GM19395 (cell line): Measurements from ENCODE around the gene BCS1L.
"Not testable (repeated sequence)": the region's sequence is repeated elsewhere in the genome, so short reads cannot be mapped to it uniquely, and the experiment has no call there.

Experiments
- ATAC-seq: cut with Tn5 transposase; IDR thresholded peaks from one replicate; pipeline ENCODE4 v1.9.1; 2021; ENCODE audit warnings: mild to moderate bottlenecking, moderate library complexity; ENCODE audit not compliant: unreplicated experiment

BCS1L gene

DNA sequence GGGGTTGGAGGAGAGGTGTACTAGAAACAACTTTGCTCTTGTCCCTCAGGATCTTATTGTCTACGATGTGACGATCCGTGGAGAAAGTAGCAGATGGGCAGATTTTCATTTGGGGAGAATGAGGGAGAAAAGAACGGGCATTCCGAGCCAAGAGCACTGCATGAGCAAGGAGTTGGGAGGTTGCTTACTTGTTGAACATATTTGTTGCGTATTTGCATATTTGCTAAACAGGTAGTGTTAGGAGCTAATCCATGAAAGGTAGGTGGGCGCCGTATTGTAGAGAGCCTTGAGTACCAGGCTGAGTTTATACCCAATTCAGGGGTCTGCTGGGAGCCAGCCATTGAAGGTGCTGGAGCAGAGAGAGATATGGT is 490 bp downstream of the BCS1L start:
- no peak for ATAC-seq

DNA sequence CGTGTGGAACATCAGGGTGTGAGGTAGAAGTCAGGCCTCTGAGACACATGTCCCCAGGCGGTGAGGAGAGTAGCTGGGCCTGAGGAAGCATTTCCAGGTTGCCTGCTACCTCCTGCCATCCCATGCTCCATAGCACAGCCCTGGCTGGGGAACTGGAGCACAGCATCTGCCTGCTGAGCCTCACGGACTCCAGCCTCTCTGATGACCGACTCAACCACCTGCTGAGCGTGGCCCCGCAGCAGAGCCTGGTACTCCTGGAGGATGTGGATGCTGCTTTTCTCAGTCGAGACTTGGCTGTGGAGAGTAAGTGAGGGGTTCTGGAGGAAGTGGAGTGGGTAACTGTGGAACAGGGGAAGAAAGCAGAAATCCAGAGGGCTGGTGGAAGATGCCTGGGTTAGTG is 2.9 kb downstream of the BCS1L start:
- no peak for ATAC-seq

DNA sequence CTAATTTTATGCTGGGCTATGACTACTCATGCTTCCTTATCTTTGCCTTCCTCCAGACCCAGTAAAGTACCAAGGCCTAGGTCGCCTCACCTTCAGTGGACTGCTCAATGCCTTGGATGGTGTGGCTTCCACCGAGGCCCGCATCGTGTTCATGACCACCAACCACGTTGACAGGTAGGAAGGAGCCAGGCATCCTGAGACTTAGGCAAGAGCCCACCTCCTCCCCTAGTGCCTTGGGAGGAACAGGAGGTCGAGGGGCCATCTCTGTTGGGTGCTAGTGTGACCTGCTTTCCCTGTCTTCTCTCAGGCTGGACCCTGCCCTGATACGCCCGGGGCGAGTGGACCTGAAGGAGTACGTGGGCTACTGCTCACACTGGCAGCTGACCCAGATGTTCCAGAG is 3.3 kb downstream of the BCS1L start:
- ATAC-seq = no peak

DNA sequence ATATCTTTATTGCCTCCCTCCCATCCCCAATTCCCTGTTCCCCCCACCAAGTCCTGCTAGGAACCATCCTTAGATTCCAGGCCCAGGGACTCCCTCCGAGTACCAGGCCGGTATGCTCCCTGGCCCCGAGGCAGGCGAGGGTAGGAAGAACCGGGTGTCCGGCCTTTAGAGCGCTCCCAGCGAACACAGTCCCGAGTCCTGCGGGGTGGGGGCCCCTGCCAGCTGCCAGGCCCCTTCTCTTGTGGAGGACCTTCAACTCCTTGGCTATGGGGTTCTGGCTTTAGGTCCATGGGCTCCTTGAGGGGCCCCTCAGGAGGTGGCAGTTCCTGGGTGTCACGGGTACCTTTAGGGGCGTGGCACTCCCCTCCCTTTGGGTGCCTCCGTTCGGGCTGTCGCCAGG is 4.4 kb downstream of the BCS1L start:
- no peak for ATAC-seq

DNA sequence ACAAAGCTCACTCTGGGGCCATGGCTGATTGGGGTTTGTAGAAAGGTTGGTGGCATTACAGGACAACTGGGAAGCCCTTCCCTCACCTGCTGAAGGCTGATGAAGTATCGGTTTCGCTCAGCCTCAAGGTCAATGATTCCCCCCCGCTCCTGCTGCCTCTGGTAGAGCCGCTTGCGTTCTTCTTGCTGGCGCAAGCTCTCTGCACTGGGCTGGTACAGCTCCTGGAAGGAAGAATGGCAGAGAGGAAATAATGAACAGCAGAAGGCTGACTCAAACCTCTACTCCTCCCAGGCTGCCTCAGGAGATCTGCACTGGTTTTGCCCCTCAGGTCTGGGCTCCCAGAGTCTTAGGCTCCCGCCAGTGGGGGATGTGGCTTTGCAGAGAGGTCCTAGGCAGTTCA is 5.2 kb downstream of the BCS1L start:
- no peak for ATAC-seq

DNA sequence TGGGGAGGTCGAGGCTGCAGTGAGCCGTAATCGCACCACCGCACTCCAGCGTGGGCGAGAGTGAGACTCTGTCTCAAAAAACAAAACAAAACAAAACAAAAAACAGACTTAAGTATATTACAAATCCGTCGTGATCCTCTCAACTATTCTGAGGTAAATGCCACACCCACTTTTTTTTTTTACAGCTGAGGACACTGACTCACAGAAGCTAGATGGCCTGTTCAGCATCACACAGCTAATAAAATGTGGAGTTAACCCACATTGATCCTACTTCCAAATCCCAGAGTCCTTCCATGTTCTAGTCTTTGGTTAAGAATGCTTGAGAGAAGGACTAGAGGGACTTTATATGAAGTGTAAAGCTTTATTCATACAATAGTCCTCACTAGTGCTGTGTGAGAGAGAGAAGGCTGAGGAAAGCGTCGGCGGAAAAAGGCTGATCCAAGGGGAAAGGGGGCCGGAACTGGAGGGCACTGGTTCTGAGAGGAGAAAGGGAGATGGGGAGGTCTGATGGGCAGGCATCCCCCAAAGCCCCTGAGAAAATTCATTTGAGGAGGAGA is 11.7 kb downstream of the BCS1L start:
- ATAC-seq = no peak

DNA sequence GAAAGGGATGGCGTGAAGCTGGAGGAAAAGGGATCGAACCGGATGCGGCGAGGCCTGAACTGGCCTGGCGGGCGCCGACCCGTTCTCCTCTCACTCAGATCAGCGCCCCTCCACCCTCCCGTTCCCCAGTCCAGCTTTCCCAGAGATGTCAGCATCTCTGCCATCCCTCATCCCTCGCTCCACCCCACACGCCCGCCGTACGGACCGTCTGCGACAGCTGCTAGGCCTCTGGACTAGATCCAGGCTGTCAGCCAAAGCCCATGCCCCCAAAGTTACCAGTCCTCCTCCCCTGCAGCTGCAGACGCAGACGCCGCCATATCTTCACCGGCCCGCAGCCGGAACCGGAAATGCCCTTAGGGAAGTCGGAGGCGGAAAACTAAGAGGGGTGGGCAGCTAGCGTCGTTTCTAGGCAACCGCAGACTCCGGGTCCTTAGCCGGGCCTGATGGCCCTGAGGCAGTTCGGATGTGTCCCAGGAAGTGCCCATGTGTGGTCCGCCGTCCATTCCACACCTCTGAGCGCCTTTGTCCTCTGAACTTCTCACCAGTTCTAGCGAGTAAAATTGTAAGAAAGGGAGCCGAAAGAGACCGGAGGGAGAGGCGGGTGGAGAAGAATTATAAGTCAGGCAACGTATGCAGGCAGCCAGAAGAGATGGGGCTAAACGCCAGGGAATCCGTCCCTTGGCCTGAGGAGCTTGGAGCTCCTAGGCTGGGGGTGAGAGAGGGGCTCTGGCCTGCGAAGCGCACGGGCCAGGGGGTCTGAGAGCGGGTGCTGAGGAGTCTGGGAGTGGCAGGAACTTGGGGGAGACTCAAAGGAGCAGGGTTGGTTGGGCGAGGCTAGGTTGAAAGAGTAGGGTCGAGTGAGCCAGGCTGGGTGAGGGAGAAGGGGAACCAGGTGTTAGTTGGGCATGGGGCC is 12.4 kb downstream of the BCS1L start, which contains the start of the genes RNF25 and STK36:
Gene RNF25, minus strand, starts transcription at position 349 of the 913 bp plus-strand sequence. Its CDS starts 32 bp downstream, at position 317.
Gene STK36, plus strand, starts transcription at position 433 of the 913 bp plus-strand sequence. CDS start 744 bp downstream, outside the sequence.
- ATAC-seq = peak; percentile 100

DNA sequence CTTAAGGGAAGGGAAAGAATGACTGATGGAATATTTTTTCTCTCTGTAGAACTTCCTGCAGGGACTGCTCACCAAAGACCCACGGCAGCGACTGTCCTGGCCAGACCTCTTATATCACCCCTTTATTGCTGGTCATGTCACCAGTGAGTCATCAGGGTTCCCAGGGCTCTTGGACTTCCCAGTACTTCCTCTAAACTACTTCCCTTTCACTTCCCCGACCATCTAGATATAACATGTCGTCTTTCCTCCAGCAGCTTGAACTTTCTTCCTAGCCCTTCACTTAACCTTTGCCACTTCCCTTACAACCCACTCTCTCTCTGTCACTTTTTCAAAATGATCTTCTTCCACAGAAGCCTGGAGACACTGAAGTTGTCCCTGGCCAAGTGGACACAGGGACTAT is 19.6 kb downstream of the BCS1L start:
- no peak for ATAC-seq

DNA sequence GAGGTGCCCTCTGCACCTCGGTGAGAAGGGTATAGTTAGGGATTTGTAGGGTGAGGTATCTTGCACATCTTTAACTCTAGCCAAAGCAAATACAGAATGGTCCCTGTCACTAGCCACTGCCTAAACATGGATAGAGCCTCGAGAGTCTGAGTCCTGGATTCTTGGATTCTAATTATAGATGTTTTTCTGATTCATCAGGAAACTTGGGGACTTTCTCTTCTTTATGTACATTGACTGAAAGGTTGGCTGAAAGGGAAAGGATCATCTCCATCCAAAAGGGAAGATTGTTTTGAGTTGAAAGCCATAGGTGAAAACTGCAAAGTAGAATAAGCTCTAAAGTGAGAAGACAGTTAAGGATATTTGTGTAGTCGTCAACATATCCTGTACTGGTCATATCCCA is 20.6 kb downstream of the BCS1L start:
- no peak for ATAC-seq

DNA sequence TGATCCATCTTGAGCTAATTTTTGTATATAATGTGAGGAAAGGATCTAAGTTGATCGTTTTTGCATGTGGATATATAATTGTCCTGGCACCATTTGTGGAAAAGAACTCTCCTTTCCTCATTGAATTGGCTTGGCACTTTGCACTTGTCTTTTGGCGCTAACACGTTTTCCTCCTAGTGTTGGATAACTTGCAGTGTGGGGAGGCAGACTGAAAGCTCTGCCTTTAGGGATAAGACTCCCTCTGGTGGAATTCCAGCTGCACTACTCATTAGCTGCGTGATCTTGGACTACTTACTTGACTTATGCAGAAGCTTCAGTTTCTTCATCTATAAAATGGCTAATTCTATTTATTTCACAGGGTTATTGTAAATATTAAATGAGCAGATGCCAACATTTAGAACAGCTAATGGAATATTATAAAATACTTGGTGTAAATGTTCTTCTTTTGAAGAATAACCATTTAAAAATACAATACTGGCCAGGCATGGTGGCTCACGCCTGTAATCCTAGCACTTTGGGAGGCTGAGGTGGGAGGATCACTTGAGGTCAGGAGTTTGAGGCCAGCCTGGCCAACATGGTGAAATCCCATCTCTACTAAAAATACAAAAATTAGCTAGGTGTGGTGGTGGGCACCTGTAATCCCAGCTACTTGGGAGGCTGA is 28.0 kb downstream of the BCS1L start:
- ATAC-seq = not testable (repeated sequence)

DNA sequence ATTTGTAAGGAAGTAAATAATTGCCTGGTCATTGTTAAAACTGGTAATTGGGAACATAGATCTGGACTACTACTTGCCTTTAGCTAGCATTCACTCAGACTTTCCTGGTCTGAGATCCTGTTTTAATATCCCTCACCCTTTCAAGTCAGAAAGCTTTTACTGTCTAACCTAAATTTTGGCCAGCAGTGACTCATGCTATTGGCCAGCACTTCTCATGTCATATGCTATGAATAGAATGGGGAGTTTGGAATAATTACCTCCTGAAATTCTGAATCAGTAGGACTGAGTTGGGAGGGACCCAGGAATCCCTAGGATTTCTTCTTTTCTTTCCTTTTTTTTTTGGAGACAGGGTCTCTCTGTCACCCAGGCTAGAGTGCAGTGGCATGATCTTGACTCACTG is 31.8 kb downstream of the BCS1L start:
- ATAC-seq = no peak

DNA sequence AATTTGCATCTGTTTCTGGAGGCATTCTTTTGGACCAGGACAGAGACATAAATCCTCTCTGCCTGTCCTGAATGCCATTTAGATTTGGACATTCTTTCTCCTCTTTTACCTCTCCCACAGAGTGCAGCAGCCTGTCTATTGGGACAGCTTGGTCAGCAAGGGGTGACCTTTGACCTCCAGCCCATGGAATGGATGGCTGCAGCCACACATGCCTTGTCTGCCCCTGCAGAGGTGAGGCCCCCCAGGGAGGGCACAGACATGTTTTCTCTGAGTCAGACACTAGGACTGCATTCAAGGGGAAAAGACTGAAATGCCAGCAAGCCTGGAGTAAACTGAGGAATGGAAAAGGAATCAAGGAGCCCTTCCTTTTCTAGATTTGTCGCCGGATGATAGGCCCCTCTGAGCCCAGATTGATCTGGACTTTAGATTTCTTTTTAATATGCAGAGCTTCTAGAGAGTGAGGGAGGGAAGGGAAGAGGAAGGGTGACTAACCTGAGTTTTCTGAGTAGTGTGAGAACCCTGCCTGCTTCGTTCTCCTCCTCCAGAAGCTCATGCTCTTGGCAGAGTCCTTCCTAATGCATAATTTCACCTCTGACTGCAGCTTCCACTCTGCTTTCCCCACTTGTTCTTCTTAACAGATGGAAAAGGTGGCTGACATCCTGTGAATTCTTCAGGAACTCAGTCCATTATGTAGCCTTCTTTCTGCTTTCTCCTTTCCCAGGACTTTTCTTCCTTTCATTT is 35.1 kb downstream of the BCS1L start:
- no peak for ATAC-seq

DNA sequence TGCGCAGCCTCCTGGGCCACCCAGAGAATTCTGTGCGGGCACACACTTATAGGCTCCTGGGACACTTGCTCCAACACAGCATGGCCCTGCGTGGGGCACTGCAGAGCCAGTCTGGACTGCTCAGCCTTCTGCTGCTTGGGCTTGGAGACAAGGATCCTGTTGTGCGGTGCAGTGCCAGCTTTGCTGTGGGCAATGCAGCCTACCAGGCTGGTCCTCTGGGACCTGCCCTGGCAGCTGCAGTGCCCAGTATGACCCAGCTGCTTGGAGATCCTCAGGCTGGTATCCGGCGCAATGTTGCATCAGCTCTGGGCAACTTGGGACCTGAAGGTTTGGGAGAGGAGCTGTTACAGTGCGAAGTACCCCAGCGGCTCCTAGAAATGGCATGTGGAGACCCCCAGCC is 39.4 kb downstream of the BCS1L start:
- no peak for ATAC-seq

DNA sequence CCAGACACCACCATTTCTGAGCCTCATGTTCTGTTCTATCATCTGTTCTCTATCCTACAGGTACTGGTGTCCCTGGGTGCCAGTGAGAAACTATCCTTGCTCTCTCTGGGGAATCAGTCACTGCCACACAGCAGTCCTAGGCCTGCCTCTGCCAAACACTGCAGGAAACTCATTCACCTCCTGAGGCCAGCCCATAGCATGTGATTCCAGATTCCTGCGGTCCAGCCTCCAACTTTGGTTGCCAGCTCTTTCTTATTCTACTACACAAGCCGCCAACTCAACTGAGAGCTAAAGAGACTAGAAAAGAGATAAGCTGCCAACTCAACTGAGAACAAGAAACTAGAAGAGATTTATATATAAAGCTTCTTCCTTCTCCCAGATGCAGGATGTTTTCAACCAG is 42.3 kb downstream of the BCS1L start:
- no peak for ATAC-seq

DNA sequence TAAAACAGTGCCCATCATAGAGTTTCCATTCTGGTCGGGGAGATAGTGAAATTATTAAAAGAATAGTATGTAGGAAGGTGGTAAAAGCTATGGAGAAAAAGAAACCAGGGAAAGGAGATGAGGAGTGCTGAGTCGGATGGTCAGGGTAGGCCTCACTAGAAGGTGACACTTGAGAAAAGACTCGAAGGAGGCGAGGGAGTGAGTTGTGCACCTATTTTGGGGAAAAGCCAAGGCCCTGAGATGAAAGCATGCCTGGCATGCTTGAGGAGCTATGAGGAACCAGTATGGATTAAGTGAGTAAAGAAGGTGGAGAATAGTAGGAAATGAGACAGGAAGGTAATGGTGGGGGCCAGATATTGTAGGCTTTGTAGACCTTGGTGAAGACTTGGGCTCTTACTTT is 43.9 kb downstream of the BCS1L start:
- no peak for ATAC-seq

DNA sequence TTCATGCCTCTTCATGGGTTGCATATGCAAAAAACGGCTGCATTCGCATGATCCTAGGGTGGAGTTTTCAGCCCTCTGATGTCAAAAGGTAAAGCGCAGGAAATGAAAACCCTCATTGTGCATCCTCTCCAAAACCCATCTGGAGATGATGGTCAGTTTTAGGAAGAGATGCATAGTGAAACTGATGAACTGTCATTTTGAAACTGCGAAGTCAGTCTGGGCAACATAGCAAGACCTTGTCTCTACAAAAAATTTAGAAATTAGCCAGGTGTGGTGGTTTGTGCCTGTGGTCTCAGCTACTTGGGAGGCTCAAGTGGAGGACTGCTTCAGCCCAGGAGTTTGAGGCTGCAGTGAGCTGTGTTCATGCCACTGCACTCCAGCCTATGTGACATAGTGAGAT is 48.6 kb downstream of the BCS1L start:
- peak; percentile 35 for ATAC-seq

DNA sequence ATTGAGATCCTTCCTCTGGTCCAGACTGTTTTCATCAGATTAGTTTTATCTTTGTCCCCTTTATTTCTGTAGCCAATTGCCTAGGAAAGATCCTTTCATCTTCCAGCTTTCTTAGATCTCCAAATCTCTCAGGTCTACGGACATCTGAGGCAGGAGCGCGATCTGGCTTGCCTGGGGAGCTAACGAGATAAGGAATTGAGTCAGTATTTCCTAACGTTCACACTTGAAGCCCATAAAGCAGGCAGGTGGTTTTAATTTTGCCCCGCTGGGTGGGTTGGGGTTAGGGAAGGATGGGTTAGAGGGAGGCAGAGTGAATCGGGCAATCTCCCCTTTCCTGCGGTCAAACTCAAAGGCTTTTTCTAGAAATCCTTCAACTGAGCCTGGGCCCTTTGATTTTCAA is 50.4 kb downstream of the BCS1L start:
- ATAC-seq = no peak

DNA sequence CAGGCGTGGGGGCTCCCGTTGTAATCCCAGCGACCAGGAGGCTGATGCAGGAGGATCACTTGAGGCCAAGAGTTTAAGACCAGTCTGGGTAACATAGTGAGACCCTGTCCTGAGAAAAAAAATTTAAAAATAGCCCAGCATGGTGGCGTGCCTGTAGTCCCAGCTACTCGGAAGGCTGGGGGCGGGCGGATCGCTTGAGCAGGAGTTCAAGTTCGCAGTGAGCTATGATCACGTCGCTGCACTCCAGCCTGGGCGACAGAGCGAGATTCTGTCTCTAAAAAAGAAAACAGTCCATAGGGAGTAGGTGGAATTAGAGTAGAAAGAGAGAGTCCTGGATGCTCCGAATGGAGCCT is 50.8 kb downstream of the BCS1L start:
- no peak for ATAC-seq

DNA sequence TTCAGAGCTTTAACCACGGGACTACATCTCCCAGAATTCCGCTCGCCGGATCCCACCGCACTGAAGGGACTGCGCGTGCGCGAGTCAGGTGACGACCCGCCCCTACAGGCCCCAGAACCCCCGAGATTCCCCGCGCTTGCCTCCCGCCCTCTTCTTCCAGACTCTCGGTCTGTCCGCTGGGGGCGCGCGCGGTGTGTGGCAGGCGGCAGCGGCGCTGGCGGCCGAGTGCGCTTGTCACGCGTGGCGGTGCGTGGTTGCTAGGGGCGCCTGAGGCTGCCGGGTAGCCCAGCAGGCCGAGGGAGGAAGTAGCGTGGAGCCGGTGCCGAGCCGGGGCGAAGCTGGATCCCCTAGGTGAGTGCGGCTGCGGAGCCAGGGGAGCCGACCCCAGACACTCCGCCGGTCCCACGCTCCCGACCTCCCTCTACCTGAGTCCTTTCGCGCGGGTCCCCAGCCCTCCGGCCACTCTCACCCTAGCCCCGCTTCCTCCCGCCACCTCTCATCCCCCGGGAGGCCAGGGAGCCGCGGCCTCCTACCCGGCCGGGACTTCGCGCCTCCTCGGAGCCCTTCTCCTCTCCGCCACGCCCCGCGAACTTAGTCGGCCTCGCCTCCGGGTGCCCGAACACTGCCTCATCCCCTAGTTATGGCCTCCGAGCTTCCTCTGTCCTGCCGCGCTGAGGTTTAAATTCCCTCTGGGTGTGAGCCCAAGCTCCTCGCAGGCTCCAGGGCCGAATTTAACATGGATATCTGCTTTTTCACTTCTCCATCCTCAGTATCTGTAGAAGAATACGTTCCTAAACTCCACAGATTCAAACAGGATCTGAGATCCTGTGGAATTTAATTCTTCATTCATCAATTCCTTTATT is 51.4 kb downstream of the BCS1L start, which contains the start of gene TTLL4:
Gene TTLL4, plus strand, starts transcription at position 149 of the 863 bp plus-strand sequence. CDS start 26,842 bp downstream, outside the sequence.
- peak; percentile 82 for ATAC-seq

DNA sequence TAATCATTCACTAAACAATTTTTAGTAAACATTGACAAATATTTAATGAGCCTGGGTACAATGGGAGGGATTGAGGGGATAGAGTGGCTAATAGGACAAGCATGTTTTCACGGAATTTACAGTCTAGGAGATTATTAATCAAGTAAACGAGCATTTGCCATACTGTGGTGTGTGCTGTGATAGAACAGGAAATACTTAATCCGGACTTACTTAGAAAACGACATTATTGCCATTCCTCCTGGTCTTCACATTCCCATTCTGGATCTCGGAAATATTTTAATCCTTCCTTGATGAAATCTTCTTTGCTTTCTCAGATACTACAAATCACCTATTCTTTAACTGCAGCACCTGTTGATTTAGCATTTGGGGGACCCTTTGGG is 52.1 kb downstream of the BCS1L start:
- ATAC-seq = no peak
